IPS-NIHi7 (cell line): ENCODE results near the gene ARHGAP45.

Source experiments
- DNase-seq: peaks from one replicate; pipeline ENCODE4 v3.0.0; 2012; ENCODE audit warnings: mixed read lengths; ENCODE audit errors: extremely low spot score

ARHGAP45 gene

GRCh38 chr19:1070576-1070930 lies 3.6 kb downstream of the ARHGAP45 start:
- peak; percentile 48 for DNase-seq

GRCh38 chr19:1070931-1071791 lies 4.2 kb downstream of the ARHGAP45 start:
- peak; percentile 67 for DNase-seq

GRCh38 chr19:1072371-1073015 lies 5.5 kb downstream of the ARHGAP45 start:
- DNase-seq = no peak

- DNase-seq = no peak
These were observed 6.3 kb downstream of the ARHGAP45 start for GRCh38 chr19:1073063-1073955.

GRCh38 chr19:1073956-1074517 lies 7.1 kb downstream of the ARHGAP45 start:
- no peak for DNase-seq

- DNase-seq = no peak
These were observed 7.7 kb downstream of the ARHGAP45 start for GRCh38 chr19:1074544-1075283.

- no peak for DNase-seq
These were observed 9.0 kb downstream of the ARHGAP45 start for GRCh38 chr19:1076046-1076386.

GRCh38 chr19:1076951-1077350 lies 10.0 kb downstream of the ARHGAP45 start:
- DNase-seq = no peak

GRCh38 chr19:1079566-1080111 lies 12.7 kb downstream of the ARHGAP45 start:
- DNase-seq = no peak

- no peak for DNase-seq
These were observed 13.6 kb downstream of the ARHGAP45 start for GRCh38 chr19:1080360-1081161.

GRCh38 chr19:1081301-1082164 lies 14.6 kb downstream of the ARHGAP45 start:
- no peak for DNase-seq

- peak; percentile 95 for DNase-seq
These were observed 15.4 kb downstream of the ARHGAP45 start for GRCh38 chr19:1082165-1082927.

GRCh38 chr19:1082928-1083816 lies 16.2 kb downstream of the ARHGAP45 start:
- no peak for DNase-seq

GRCh38 chr19:1084024-1084868 lies 17.3 kb downstream of the ARHGAP45 start:
- no peak for DNase-seq

- no peak for DNase-seq
These were observed 18.2 kb downstream of the ARHGAP45 start for GRCh38 chr19:1085053-1085658.
